Measurements from ENCODE around the gene SLC39A12.

Gene SLC39A12

DNA sequence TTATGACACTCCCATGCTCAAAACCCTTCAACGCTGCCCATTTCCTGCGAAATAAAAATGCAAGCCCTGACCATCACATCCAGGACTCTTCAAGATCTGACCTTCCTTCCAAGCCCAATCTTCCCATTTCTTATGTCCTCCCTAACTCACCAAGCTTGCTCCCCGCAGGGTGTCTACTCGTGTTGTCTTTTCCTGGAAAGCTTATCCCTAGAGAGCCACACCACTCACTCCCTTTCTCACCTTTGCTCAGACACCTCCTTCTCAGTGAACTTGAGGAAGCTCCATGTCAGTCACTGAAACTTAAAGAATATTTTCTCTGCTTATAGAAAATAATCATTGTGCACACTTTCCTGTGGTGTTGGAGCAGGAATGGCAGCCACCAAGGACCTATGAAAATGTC lies 134.1 kb downstream of the SLC39A12 start:
- ATAC-seq: no peak
- TF ChIP-seq, protein P1, sequence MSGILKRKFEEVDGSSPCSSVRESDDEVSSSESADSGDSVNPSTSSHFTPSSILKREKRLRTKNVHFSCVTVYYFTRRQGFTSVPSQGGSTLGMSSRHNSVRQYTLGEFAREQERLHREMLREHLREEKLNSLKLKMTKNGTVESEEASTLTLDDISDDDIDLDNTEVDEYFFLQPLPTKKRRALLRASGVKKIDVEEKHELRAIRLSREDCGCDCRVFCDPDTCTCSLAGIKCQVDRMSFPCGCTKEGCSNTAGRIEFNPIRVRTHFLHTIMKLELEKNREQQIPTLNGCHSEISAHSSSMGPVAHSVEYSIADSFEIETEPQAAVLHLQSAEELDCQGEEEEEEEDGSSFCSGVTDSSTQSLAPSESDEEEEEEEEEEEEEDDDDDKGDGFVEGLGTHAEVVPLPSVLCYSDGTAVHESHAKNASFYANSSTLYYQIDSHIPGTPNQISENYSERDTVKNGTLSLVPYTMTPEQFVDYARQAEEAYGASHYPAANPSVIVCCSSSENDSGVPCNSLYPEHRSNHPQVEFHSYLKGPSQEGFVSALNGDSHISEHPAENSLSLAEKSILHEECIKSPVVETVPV (CRISPR knock-in tag; IDR thresholded peaks at IDR 0.05): no peak
- TF ChIP-seq ARNTL (CRISPR knock-in tag; IDR thresholded peaks at IDR 0.05; ENCODE audit: borderline replicate concordance, low read depth) (no peak), ESRRG (CRISPR knock-in tag; IDR thresholded peaks at IDR 0.05) (no peak), ZC3H10 (CRISPR knock-in tag; IDR thresholded peaks at IDR 0.05) (no peak), TCF4 (CRISPR knock-in tag; IDR thresholded peaks at IDR 0.05; ENCODE audit: borderline replicate concordance) (no peak), SNAI2 (CRISPR knock-in tag; IDR thresholded peaks at IDR 0.05) (no peak)
- TF ChIP-seq, protein P2, sequence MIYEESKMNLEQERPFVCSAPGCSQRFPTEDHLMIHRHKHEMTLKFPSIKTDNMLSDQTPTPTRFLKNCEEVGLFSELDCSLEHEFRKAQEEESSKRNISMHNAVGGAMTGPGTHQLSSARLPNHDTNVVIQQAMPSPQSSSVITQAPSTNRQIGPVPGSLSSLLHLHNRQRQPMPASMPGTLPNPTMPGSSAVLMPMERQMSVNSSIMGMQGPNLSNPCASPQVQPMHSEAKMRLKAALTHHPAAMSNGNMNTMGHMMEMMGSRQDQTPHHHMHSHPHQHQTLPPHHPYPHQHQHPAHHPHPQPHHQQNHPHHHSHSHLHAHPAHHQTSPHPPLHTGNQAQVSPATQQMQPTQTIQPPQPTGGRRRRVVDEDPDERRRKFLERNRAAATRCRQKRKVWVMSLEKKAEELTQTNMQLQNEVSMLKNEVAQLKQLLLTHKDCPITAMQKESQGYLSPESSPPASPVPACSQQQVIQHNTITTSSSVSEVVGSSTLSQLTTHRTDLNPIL (CRISPR knock-in tag; IDR thresholded peaks at IDR 0.05; ENCODE audit: low read depth): no peak
- TF ChIP-seq, protein P3, sequence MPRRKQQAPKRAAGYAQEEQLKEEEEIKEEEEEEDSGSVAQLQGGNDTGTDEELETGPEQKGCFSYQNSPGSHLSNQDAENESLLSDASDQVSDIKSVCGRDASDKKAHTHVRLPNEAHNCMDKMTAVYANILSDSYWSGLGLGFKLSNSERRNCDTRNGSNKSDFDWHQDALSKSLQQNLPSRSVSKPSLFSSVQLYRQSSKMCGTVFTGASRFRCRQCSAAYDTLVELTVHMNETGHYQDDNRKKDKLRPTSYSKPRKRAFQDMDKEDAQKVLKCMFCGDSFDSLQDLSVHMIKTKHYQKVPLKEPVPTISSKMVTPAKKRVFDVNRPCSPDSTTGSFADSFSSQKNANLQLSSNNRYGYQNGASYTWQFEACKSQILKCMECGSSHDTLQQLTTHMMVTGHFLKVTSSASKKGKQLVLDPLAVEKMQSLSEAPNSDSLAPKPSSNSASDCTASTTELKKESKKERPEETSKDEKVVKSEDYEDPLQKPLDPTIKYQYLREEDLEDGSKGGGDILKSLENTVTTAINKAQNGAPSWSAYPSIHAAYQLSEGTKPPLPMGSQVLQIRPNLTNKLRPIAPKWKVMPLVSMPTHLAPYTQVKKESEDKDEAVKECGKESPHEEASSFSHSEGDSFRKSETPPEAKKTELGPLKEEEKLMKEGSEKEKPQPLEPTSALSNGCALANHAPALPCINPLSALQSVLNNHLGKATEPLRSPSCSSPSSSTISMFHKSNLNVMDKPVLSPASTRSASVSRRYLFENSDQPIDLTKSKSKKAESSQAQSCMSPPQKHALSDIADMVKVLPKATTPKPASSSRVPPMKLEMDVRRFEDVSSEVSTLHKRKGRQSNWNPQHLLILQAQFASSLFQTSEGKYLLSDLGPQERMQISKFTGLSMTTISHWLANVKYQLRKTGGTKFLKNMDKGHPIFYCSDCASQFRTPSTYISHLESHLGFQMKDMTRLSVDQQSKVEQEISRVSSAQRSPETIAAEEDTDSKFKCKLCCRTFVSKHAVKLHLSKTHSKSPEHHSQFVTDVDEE (CRISPR knock-in tag; IDR thresholded peaks at IDR 0.05): no peak
- TF ChIP-seq, protein P4, sequence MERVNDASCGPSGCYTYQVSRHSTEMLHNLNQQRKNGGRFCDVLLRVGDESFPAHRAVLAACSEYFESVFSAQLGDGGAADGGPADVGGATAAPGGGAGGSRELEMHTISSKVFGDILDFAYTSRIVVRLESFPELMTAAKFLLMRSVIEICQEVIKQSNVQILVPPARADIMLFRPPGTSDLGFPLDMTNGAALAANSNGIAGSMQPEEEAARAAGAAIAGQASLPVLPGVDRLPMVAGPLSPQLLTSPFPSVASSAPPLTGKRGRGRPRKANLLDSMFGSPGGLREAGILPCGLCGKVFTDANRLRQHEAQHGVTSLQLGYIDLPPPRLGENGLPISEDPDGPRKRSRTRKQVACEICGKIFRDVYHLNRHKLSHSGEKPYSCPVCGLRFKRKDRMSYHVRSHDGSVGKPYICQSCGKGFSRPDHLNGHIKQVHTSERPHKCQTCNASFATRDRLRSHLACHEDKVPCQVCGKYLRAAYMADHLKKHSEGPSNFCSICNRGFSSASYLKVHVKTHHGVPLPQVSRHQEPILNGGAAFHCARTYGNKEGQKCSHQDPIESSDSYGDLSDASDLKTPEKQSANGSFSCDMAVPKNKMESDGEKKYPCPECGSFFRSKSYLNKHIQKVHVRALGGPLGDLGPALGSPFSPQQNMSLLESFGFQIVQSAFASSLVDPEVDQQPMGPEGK (CRISPR knock-in tag; IDR thresholded peaks at IDR 0.05; ENCODE audit: borderline replicate concordance): no peak

DNA sequence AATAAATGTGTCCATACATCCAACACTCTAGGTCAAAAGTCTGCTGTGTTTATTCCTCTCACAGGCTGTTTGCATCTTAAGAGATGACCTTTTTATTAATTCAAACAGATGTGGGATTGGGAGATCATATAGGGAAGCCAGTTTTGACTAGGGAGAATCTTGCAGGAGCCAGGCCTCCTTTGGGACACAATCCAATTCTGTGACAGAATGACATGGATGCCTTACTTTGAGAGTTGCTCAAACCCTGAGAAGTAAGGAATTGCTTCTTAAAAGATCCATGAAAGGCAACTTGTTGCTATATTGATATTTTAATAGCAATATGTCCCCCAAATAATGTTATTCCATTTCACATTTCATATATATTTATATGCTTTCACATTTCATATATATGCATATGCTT lies 135.0 kb downstream of the SLC39A12 start:
- no peak for ATAC-seq
- TF ChIP-seq SNAI2 (CRISPR knock-in tag; IDR thresholded peaks at IDR 0.05) (no peak), BACH2 (CRISPR knock-in tag; IDR thresholded peaks at IDR 0.05; ENCODE audit: borderline replicate concordance) (no peak), GLIS3 (CRISPR knock-in tag; IDR thresholded peaks at IDR 0.05) (no peak), ESRRG (CRISPR knock-in tag; IDR thresholded peaks at IDR 0.05) (no peak), ZNF8 (CRISPR knock-in tag; IDR thresholded peaks at IDR 0.05) (no peak), TCF4 (CRISPR knock-in tag; IDR thresholded peaks at IDR 0.05; ENCODE audit: borderline replicate concordance) (no peak), ZFP30 (CRISPR knock-in tag; IDR thresholded peaks at IDR 0.05) (no peak), CSDC2 (CRISPR knock-in tag; IDR thresholded peaks at IDR 0.05) (no peak), TOX (CRISPR knock-in tag; IDR thresholded peaks at IDR 0.05; ENCODE audit: borderline replicate concordance) (no peak), RARB (CRISPR knock-in tag; IDR thresholded peaks at IDR 0.05) (no peak), PPARA (CRISPR knock-in tag; IDR thresholded peaks at IDR 0.05; ENCODE audit: borderline replicate concordance) (no peak), ARNTL (CRISPR knock-in tag; IDR thresholded peaks at IDR 0.05; ENCODE audit: borderline replicate concordance, low read depth) (no peak)
- TF ChIP-seq, protein P1 (CRISPR knock-in tag; IDR thresholded peaks at IDR 0.05): no peak
- TF ChIP-seq, protein P5, sequence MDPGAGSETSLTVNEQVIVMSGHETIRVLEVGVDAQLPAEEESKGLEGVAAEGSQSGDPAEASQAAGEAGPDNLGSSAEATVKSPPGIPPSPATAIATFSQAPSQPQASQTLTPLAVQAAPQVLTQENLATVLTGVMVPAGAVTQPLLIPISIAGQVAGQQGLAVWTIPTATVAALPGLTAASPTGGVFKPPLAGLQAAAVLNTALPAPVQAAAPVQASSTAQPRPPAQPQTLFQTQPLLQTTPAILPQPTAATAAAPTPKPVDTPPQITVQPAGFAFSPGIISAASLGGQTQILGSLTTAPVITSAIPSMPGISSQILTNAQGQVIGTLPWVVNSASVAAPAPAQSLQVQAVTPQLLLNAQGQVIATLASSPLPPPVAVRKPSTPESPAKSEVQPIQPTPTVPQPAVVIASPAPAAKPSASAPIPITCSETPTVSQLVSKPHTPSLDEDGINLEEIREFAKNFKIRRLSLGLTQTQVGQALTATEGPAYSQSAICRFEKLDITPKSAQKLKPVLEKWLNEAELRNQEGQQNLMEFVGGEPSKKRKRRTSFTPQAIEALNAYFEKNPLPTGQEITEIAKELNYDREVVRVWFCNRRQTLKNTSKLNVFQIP (CRISPR knock-in tag; IDR thresholded peaks at IDR 0.05; ENCODE audit: borderline replicate concordance, low read depth): no peak
- TF ChIP-seq, protein P4 (CRISPR knock-in tag; IDR thresholded peaks at IDR 0.05; ENCODE audit: borderline replicate concordance): no peak
